Measurements from ENCODE around the gene MYO9B. TPM values are rescaled to one million over a fixed set of nuclear protein-coding genes. Genes with fewer than 3 reads are reported as not detected.

Gene MYO9B
- total RNA-seq, 1 experiment from 2014 or later, result 74.6 TPM

DNA sequence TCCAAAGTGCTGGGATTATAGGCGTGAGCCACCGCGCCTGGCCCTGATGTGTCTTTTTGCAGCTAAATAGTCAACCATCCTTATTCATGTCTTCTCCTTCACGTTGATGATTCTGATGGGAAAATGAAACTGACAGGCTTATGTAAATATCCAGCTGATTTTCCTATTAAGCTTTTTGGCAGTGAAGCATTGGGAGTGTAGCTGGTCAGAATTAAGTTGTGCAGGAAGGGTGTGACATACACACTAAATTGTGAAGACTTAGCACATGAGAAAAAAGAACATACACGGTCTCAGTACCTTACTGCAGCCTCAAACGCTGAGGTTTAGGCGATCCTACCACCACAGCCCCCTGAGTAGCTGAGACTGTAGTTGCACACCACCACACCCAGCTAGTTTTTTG, 89.1 kb downstream of the MYO9B start (continued):
- TF ChIP-seq SRF (IDR thresholded peaks at IDR 0.05; ENCODE audit: low read depth) (no peak), EZH2phosphoT487 (IDR thresholded peaks at IDR 0.05; ENCODE audit: borderline replicate concordance) (no peak), CEBPB (IDR thresholded peaks at IDR 0.05; ENCODE audit: low read depth) (no peak), SP1 (IDR thresholded peaks at IDR 0.05; ENCODE audit: low read depth) (no peak)

DNA sequence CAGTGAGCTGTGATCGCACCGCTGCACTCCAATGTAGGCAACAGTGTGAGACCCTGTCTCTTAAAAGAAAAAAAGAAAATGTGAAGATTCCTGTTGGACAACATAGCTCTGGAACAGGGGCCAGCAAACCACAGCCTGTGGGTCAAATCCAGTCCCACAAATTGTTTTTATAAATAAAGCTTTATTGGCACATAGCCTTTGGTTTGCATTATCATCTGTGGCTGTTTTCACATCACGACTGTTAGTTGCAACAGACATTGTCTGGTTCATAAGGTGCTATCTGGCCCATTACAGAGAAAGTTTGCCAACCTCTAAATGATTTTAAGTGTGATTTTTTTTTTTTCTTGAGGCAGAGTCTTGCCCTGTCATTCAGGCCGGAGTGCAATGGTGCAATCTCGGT, 90.1 kb downstream of the MYO9B start:
- no peak for DNase-seq (ENCODE audit: low read depth, low spot score)

DNA sequence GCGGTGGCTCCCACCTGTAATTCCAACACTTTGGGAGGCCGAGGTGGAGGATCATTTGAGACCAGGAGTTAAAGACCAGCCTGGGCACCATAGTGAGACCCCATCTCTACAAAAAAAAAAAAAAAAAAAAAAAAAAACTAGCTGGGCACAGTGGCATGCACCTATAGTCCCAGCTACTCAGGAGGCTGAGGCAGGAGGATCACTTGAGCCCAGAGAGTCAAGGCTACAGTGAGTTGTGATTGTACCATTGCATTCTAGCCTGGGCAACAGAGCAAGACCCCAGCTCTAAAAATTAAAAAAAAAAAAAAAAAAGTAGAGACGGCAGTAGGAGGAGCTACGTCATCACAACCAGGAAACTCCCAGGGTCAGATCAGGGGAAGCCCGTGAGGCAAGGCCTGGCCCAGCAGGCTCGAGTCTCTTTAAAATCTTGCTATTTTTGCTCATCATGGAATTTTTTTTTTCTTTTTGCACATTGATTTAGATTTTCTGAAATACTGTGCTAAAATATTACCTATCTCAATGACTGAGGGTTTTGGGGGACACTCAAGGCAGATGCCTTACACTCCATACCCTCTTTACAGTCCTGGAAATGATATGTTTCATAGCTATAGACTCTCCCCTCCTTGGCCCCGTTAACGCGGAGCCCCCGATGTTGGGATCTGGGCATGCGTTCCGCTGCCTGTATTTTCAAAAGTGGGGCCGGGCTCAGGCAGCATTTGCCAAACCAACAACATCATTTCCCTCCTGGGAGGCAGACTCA, 95.1 kb downstream of the MYO9B start:
- ChIA-PET RAD21 (ENCODE audit: low non-redundant PET in 1 of 2, low total read pairs in 2 of 2, uncharacterized antibody in 2 of 2, unreplicated experiment in 2 of 2) (no interaction called here), POLR2A (no interaction called here), CTCF (no interaction called here)
- Histone ChIP-seq H3K4me1 (ENCODE audit: control insufficient read depth in 1 of 2, insufficient read depth in 2 of 2, low read length in 2 of 2) (peaks cover 9 to 15% of the 10 kb centered on the region in 2 experiments), H3K4me2 (ENCODE audit: low read length) (no peak overlapping the region), H3K36me3 (ENCODE audit: control insufficient read depth in 1 of 2, insufficient read depth in 2 of 2, low read length in 2 of 2) (peaks cover 33 to 50% of the 10 kb centered on the region in 2 experiments), H3K79me2 (ENCODE audit: insufficient read depth, low read length) (no peaks in the 10 kb centered on the region), H3K4me3 (replicated peaks in 1 of 2; ENCODE audit: low read depth in 1 of 2, low read length in 2 of 2) (no peak overlapping the region), H3K9ac (ENCODE audit: low read length) (no peak overlapping the region), H3K27ac (ENCODE audit: low read depth, low read length) (no peak overlapping the region), H3K27me3 (ENCODE audit: insufficient read depth, low read length) (no peaks in the 10 kb centered on the region), H2AFZ (ENCODE audit: low read depth, low read length, poor library complexity, severe bottlenecking) (no peak overlapping the region), H3K9me3 (ENCODE audit: control insufficient read depth in 1 of 2, insufficient read depth in 1 of 2, low read depth in 1 of 2, low read length in 2 of 2) (no peaks in the 10 kb centered on the region), H4K20me1 (ENCODE audit: insufficient read depth) (no peaks in the 10 kb centered on the region), H3K9me2 (ENCODE audit: insufficient read depth) (no peaks in the 10 kb centered on the region)
- intact Hi-C loops (cut with micrococcal nuclease), result no loop called here
- DNase-seq (ENCODE audit: low read depth, low spot score) (no peak), ATAC-seq (no peak)
- TF ChIP-seq SIN3A (IDR thresholded peaks at IDR 0.05; ENCODE audit: low read depth), result no peak
- no TSS peak for BruUV-seq (replicated peaks)

More for the DNA sequence above, 90.1 kb downstream of the MYO9B start:
- TF ChIP-seq JUND (IDR thresholded peaks at IDR 0.05), result no peak
- TF ChIP-seq POLR2A (IDR thresholded peaks at IDR 0.05; ENCODE audit: borderline replicate concordance, extremely low read depth, insufficient read depth, insufficient read length), result no peak
- no peaks in the 10 kb centered on the region for H3K9me2 ChIP-seq (ENCODE audit: insufficient read depth)
- no peaks in the 10 kb centered on the region for H3K4me1 ChIP-seq (ENCODE audit: control insufficient read depth in 1 of 2, insufficient read depth in 2 of 2, low read length in 2 of 2)
- POLR2A ChIA-PET, result no interaction called here
- intact Hi-C loops (cut with micrococcal nuclease), result no loop called here
- no peaks in the 10 kb centered on the region for H3K27me3 ChIP-seq (ENCODE audit: insufficient read depth, low read length)
- H2AFZ ChIP-seq (ENCODE audit: low read depth, low read length, poor library complexity, severe bottlenecking), result no peak overlapping the region
- H3K9ac ChIP-seq (ENCODE audit: low read length), result no peak overlapping the region
- no peaks in the 10 kb centered on the region for H3K9me3 ChIP-seq (ENCODE audit: control insufficient read depth in 1 of 2, insufficient read depth in 1 of 2, low read depth in 1 of 2, low read length in 2 of 2)
- no peak overlapping the region for H3K4me2 ChIP-seq (ENCODE audit: low read length)
- peaks cover 30 to 53% of the 10 kb centered on the region in 2 experiments for H3K36me3 ChIP-seq (ENCODE audit: control insufficient read depth in 1 of 2, insufficient read depth in 2 of 2, low read length in 2 of 2)
- RAD21 ChIA-PET (ENCODE audit: low non-redundant PET in 1 of 2, low total read pairs in 2 of 2, uncharacterized antibody in 2 of 2, unreplicated experiment in 2 of 2), result no interaction called here
- no peaks in the 10 kb centered on the region for H4K20me1 ChIP-seq (ENCODE audit: insufficient read depth)
- no peak overlapping the region for H3K4me3 ChIP-seq (replicated peaks in 1 of 2; ENCODE audit: low read depth in 1 of 2, low read length in 2 of 2)
- CTCF ChIA-PET, result no interaction called here
- H3K79me2 ChIP-seq (ENCODE audit: insufficient read depth, low read length), result no peaks in the 10 kb centered on the region
- no peak for ATAC-seq
- H3K27ac ChIP-seq (ENCODE audit: low read depth, low read length), result no peak overlapping the region
- BruUV-seq (replicated peaks), result no TSS peak

Measured in HCT116 (cell line).